Panc1 (cell line): ENCODE measurements around the gene LRP3. TPM values are rescaled to one million over a fixed set of nuclear protein-coding genes. Genes with fewer than 3 reads are reported as not detected.

Experiments
- ATAC-seq: fragments of 200-7000 bp; cut with Tn5 transposase; 2 replicates; pipeline ENCODE4 v1.9.1; 2020; ENCODE audit warnings: mild to moderate bottlenecking, moderate library complexity
- BruUV-seq: library from RNA; stranded (reverse); fragments of 400-500 nt; replicated peaks from 2 replicates; lab custom pipeline; 2021; lab: Mats Ljungman, UMichigan
- CTCF ChIA-PET: fragments of 300-600 bp; sonication (Branson Sonifier 250); formaldehyde crosslinking; loops from one replicate; lab custom pipeline; 2022; ENCODE audit warnings: antibody characterized with exemption; lab: Charles Lee
- POLR2A ChIA-PET: fragments of 300-600 bp; sonication (Branson Sonifier 250); formaldehyde crosslinking; loops from one replicate; lab custom pipeline; 2022; ENCODE audit warnings: antibody characterized with exemption; lab: Charles Lee
- DNase-seq: peaks from one replicate; pipeline ENCODE4 v3.0.0-alpha.2; 2010; ENCODE audit warnings: low read depth, low spot score
- H3K27ac ChIP-seq: 2 replicates; pipeline ENCODE4 v1.5.1; 2011; ENCODE audit warnings: mild to moderate bottlenecking, low read length, inconsistent platforms
- H3K27me3 ChIP-seq: fragments of 200-500 bp; sonication (Bioruptor generic); 2 replicates; pipeline ENCODE4 v1.6.0; 2014; ENCODE audit warnings: low read length, inconsistent platforms; ENCODE audit not compliant: control insufficient read depth, insufficient read depth
- H3K36me3 ChIP-seq: fragments of 200-500 bp; sonication (Bioruptor generic); 2 replicates; pipeline ENCODE4 v1.5.1; 2014; ENCODE audit warnings: inconsistent platforms, mild to moderate bottlenecking, low read length, moderate library complexity; ENCODE audit not compliant: control insufficient read depth, insufficient read depth
- H3K4me1 ChIP-seq: 2 replicates; pipeline ENCODE4 v1.5.1; 2011; ENCODE audit warnings: inconsistent platforms, mild to moderate bottlenecking, low read length, moderate library complexity; ENCODE audit not compliant: control insufficient read depth, insufficient read depth
- H3K4me3 ChIP-seq, 2 experiments: 2 replicates each; pipeline ENCODE4 v1.5.1; 2011 to 2012; ENCODE audit warnings: low read depth in 2 of 2, low read length in 2 of 2, mild to moderate bottlenecking in 2 of 2, inconsistent platforms in 1 of 2, moderate library complexity in 1 of 2
- H3K9me3 ChIP-seq: fragments of 200-500 bp; sonication (Bioruptor generic); 2 replicates; pipeline ENCODE4 v1.5.1; 2014; ENCODE audit warnings: low read depth, mild to moderate bottlenecking, inconsistent platforms, low read length, moderate library complexity; ENCODE audit not compliant: control insufficient read depth, insufficient read depth
- POLR2AphosphoS5 ChIP-seq: IDR thresholded peaks from 2 replicates; pipeline ENCODE4 v1.6.1; 2012; ENCODE audit warnings: mild to moderate bottlenecking, low read depth, low read length, moderate library complexity
- SIN3A ChIP-seq: IDR thresholded peaks from 2 replicates; pipeline ENCODE4 v1.6.1; 2012; ENCODE audit warnings: low read depth, mild to moderate bottlenecking, low read length, moderate library complexity, borderline replicate concordance; ENCODE audit not compliant: insufficient read depth
- TCF7L2 ChIP-seq: IDR thresholded peaks from 2 replicates; pipeline ENCODE4 v1.6.1; 2011; ENCODE audit warnings: mild to moderate bottlenecking, low read depth, low read length, inconsistent platforms
- in situ Hi-C: cut with HindIII; loops from 2 replicates; pipeline ENCODE4 v1.10.0; 2016; ENCODE audit warnings: low sequenced_read_pairs, low pct_unique_long_range_greater_than_20kb
- intact Hi-C: fragments of 100-400 bp; cut with micrococcal nuclease; formaldehyde crosslinking; loops from one replicate; pipeline ENCODE4 v1.10.0; 2022; ENCODE audit not compliant: unreplicated experiment
- total RNA-seq: library from RNA; stranded (reverse); gene quantifications from one replicate; pipeline ENCODE4 v1.2.1, GENCODE V29; 2021; ENCODE audit not compliant: unreplicated experiment
- TF ChIP-seq, protein P1 (sequence below): fragments of 450-650 bp; IDR thresholded peaks from 2 replicates; pipeline ENCODE4 v1.5.1; 2017; ENCODE audit warnings: mild to moderate bottlenecking
- TF ChIP-seq, protein P2 (sequence below), 2 experiments: IDR thresholded peaks; 2 replicates each; pipeline ENCODE4 v1.6.1; 2011 to 2012; ENCODE audit warnings: low read depth in 2 of 2, control low read depth in 1 of 2, low read length in 1 of 2, mild to moderate bottlenecking in 1 of 2, moderate library complexity in 1 of 2; ENCODE audit not compliant: insufficient read depth in 1 of 2

Gene LRP3
- total RNA-seq, 1 experiment from 2014 or later, result 28.6 TPM

DNA sequence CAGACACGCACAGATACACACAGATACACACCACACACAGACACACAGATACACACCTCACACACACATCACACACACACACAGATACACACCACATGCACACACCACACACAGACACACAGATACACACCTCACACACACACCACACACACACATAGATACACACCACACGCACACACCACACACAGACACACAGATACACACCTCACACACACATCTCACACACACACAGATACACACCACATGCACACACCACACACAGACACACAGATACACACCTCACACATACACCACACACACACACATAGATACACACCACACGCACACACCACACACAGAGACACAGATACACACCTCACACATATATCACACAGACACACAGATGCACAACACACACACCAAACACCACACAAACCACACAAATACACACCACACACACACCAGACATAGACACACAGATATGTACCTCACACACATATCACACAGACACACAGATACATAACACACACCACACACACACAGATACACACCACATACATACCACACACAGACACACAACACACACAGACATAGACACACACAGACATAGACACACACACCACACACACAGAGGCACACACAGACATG, 55.7 kb downstream of the LRP3 start:
- Histone ChIP-seq H3K27me3 (no peaks in the 10 kb centered on the region), H3K9me3 (no peaks in the 10 kb centered on the region), H3K27ac (no peak overlapping the region), H3K4me3 (no peak overlapping the region), H3K36me3 (no peaks in the 10 kb centered on the region), H3K4me1 (peaks cover 4% of the 10 kb centered on the region; the same call in 1 of the 2 replicates)
- no TSS peak for BruUV-seq
- in situ Hi-C loops (no loop called here), intact Hi-C loops (loop anchor here (5.0 kb wide), 1 partner anchor 522 kb away; no protein-coding TSS in a partner anchor)
- ChIA-PET POLR2A (interaction anchor here (0.5 kb wide), 1 partner anchor 182 kb away, joined by 3 read pairs; no protein-coding TSS in a partner anchor), CTCF (no interaction called here)
- no peak for DNase-seq
- ATAC-seq, result no peak
- TF ChIP-seq, protein P1, sequence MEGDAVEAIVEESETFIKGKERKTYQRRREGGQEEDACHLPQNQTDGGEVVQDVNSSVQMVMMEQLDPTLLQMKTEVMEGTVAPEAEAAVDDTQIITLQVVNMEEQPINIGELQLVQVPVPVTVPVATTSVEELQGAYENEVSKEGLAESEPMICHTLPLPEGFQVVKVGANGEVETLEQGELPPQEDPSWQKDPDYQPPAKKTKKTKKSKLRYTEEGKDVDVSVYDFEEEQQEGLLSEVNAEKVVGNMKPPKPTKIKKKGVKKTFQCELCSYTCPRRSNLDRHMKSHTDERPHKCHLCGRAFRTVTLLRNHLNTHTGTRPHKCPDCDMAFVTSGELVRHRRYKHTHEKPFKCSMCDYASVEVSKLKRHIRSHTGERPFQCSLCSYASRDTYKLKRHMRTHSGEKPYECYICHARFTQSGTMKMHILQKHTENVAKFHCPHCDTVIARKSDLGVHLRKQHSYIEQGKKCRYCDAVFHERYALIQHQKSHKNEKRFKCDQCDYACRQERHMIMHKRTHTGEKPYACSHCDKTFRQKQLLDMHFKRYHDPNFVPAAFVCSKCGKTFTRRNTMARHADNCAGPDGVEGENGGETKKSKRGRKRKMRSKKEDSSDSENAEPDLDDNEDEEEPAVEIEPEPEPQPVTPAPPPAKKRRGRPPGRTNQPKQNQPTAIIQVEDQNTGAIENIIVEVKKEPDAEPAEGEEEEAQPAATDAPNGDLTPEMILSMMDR, result no peak

DNA sequence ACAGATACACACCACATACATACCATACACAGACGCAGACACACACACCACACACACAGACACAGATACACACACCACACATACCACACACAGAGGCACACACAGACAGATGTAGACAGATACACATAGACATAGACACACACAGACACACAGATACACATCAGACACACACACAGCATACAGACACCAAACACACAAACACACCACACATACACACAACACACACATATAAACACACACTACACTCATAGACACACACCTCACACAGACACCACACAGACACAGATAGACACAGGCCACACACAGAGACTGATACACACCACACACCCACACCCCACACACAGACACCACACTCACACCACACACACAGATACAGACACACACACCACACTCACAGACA, 56.4 kb downstream of the LRP3 start:
- H3K27ac ChIP-seq, result no peak overlapping the region
- no peak for ATAC-seq

More for the DNA sequence above, 56.4 kb downstream of the LRP3 start:
- Histone ChIP-seq H3K9me3 (no peaks in the 10 kb centered on the region), H3K4me3 (no peak overlapping the region), H3K36me3 (no peaks in the 10 kb centered on the region), H3K27me3 (no peaks in the 10 kb centered on the region), H3K4me1 (peaks cover 4% of the 10 kb centered on the region; the same call in 1 of the 2 replicates)
- in situ Hi-C loops (no loop called here), intact Hi-C loops (no loop called here)
- TF ChIP-seq TCF7L2 (no peak), SIN3A (no peak), POLR2AphosphoS5 (no peak)
- TF ChIP-seq, protein P1, result no peak
- TF ChIP-seq, protein P2, sequence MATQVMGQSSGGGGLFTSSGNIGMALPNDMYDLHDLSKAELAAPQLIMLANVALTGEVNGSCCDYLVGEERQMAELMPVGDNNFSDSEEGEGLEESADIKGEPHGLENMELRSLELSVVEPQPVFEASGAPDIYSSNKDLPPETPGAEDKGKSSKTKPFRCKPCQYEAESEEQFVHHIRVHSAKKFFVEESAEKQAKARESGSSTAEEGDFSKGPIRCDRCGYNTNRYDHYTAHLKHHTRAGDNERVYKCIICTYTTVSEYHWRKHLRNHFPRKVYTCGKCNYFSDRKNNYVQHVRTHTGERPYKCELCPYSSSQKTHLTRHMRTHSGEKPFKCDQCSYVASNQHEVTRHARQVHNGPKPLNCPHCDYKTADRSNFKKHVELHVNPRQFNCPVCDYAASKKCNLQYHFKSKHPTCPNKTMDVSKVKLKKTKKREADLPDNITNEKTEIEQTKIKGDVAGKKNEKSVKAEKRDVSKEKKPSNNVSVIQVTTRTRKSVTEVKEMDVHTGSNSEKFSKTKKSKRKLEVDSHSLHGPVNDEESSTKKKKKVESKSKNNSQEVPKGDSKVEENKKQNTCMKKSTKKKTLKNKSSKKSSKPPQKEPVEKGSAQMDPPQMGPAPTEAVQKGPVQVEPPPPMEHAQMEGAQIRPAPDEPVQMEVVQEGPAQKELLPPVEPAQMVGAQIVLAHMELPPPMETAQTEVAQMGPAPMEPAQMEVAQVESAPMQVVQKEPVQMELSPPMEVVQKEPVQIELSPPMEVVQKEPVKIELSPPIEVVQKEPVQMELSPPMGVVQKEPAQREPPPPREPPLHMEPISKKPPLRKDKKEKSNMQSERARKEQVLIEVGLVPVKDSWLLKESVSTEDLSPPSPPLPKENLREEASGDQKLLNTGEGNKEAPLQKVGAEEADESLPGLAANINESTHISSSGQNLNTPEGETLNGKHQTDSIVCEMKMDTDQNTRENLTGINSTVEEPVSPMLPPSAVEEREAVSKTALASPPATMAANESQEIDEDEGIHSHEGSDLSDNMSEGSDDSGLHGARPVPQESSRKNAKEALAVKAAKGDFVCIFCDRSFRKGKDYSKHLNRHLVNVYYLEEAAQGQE (IDR thresholded peaks at IDR 0.05; ENCODE audit: insufficient read depth in 1 of 2, low read depth in 2 of 2, low read length in 1 of 2), result no peak
- BruUV-seq, result no TSS peak
- no peak for DNase-seq
- POLR2A ChIA-PET, result no interaction called here
- CTCF ChIA-PET, result no interaction called here
